ENCODE measurements around the gene PDZD2.

- no peak for TF ChIP-seq SUZ12 (IDR thresholded peaks at IDR 0.05; ENCODE audit: extremely low read depth, insufficient read depth, insufficient read length)
- no peak for TF ChIP-seq YY1 (IDR thresholded peaks at IDR 0.05; ENCODE audit: insufficient read depth, insufficient read length)
These were observed 12.8 kb upstream of the PDZD2 start for GRCh38 chr5:31626156-31626555.

Data from NT2/D1 (cell line).